IMR-90 (cell line): Measurements from ENCODE around the gene CD244. TPM values are rescaled to one million over a fixed set of nuclear protein-coding genes. Genes with fewer than 3 reads are reported as not detected.
A peak's percentile ranks its signal among the peaks of the same experiment; 100 is the strongest.

Source experiments
- ATAC-seq: fragments of 200-7000 bp; cut with Tn5 transposase; 2 replicates; pipeline ENCODE4 v1.9.1; 2020; ENCODE audit warnings: low read depth, mild to moderate bottlenecking, moderate library complexity
- BruUV-seq: library from RNA; stranded (reverse); fragments of 400-500 nt; replicated peaks from 2 replicates; lab custom pipeline; 2021; lab: Mats Ljungman, UMichigan
- CTCF ChIA-PET: fragments of 300-600 bp; formaldehyde crosslinking; extraction: SDS; loops from one replicate; lab custom pipeline; 2021; ENCODE audit warnings: antibody characterized with exemption; lab: Yijun Ruan, JAX
- POLR2A ChIA-PET: fragments of 300-600 bp; sonication (Branson Sonifier 250); formaldehyde crosslinking; loops from one replicate; lab custom pipeline; 2022; ENCODE audit warnings: antibody characterized with exemption; ENCODE audit not compliant: unreplicated experiment; lab: Charles Lee
- DNase-seq: peaks from one replicate; pipeline ENCODE4 v3.0.0; 2013
- H2AFZ ChIP-seq: replicated peaks from 2 replicates; pipeline ENCODE3; 2013; ENCODE audit warnings: low read length, mild to moderate bottlenecking; ENCODE audit not compliant: poor library complexity
- H2AK5ac ChIP-seq: 2 replicates; pipeline ENCODE4 v1.6.1; 2013; ENCODE audit warnings: low read depth, low read length, inconsistent platforms
- H2AK9ac ChIP-seq: replicated peaks from 2 replicates; pipeline ENCODE3; 2013; ENCODE audit warnings: mild to moderate bottlenecking, low read depth, low read length, moderate library complexity; ENCODE audit not compliant: poor library complexity
- H2BK120ac ChIP-seq: 2 replicates; pipeline ENCODE4 v1.6.1; 2013; ENCODE audit warnings: low read depth, low read length, inconsistent platforms
- H2BK15ac ChIP-seq: 3 replicates; pipeline ENCODE4 v1.6.1; 2013; ENCODE audit warnings: low read depth, low read length, inconsistent platforms
- H2BK20ac ChIP-seq: 2 replicates; pipeline ENCODE4 v1.6.1; 2013; ENCODE audit warnings: low read depth, mild to moderate bottlenecking, inconsistent platforms, low read length, moderate library complexity
- H2BK5ac ChIP-seq: 2 replicates; pipeline ENCODE4 v1.6.1; 2013; ENCODE audit warnings: mild to moderate bottlenecking, low read depth, low read length, inconsistent platforms; ENCODE audit not compliant: poor library complexity, severe bottlenecking
- H3K14ac ChIP-seq: replicated peaks from 2 replicates; pipeline ENCODE4 v1.6.1; 2013; ENCODE audit warnings: low read depth, low read length, inconsistent platforms
- H3K18ac ChIP-seq: 2 replicates; pipeline ENCODE4 v1.6.1; 2013; ENCODE audit warnings: low read depth, low read length, control low read depth
- H3K23ac ChIP-seq: 2 replicates; pipeline ENCODE4 v1.6.1; 2013; ENCODE audit warnings: low read depth, low read length, inconsistent platforms
- H3K27ac ChIP-seq: 2 replicates; pipeline ENCODE4 v1.5.1; 2013; ENCODE audit warnings: mild to moderate bottlenecking, control low read depth, low read length; ENCODE audit not compliant: insufficient read depth
- H3K27me3 ChIP-seq: 2 replicates; pipeline ENCODE4 v1.6.1; 2013; ENCODE audit warnings: low read length; ENCODE audit not compliant: control insufficient read depth, insufficient read depth
- H3K36me3 ChIP-seq: 2 replicates; pipeline ENCODE4 v1.6.1; 2013; ENCODE audit warnings: low read length, mixed read lengths; ENCODE audit not compliant: control insufficient read depth, insufficient read depth
- H3K4ac ChIP-seq: 2 replicates; pipeline ENCODE4 v1.6.1; 2013; ENCODE audit warnings: low read depth, low read length, inconsistent platforms
- H3K4me1 ChIP-seq: 2 replicates; pipeline ENCODE4 v1.6.1; 2013; ENCODE audit warnings: low read length, mixed read lengths; ENCODE audit not compliant: control insufficient read depth, insufficient read depth
- H3K4me2 ChIP-seq: 2 replicates; pipeline ENCODE4 v1.6.1; 2013; ENCODE audit warnings: low read depth, mild to moderate bottlenecking, control low read depth, low read length, moderate library complexity
- H3K4me3 ChIP-seq: 2 replicates; pipeline ENCODE4 v1.5.1; 2013; ENCODE audit warnings: low read depth, mild to moderate bottlenecking, control low read depth, low read length, moderate library complexity; ENCODE audit not compliant: insufficient read depth
- H3K56ac ChIP-seq: 2 replicates; pipeline ENCODE4 v1.6.1; 2013; ENCODE audit warnings: low read length, inconsistent platforms; ENCODE audit not compliant: insufficient read depth; ENCODE audit errors: extremely low read depth
- H3K79me1 ChIP-seq, 2 experiments: 2 replicates each; pipeline ENCODE4 v1.6.1; 2013; ENCODE audit warnings: low read length in 2 of 2, inconsistent platforms in 1 of 2, low read depth in 1 of 2
- H3K9ac ChIP-seq: 2 replicates; pipeline ENCODE4 v1.6.1; 2013; ENCODE audit warnings: low read depth, low read length, control low read depth
- H3K9me1 ChIP-seq: 2 replicates; pipeline ENCODE4 v1.6.1; 2013; ENCODE audit warnings: low read length, inconsistent platforms; ENCODE audit not compliant: insufficient read depth
- H3K9me3 ChIP-seq: 2 replicates; pipeline ENCODE4 v1.6.1; 2013; ENCODE audit warnings: low read length; ENCODE audit not compliant: control insufficient read depth, insufficient read depth
- H4K20me1 ChIP-seq: 2 replicates; pipeline ENCODE4 v1.6.1; 2013; ENCODE audit warnings: low read length, inconsistent platforms; ENCODE audit not compliant: insufficient read depth
- H4K5ac ChIP-seq: 2 replicates; pipeline ENCODE4 v1.6.1; 2013; ENCODE audit warnings: mild to moderate bottlenecking, low read depth, low read length, control low read depth
- H4K8ac ChIP-seq, 2 experiments: 2 replicates each; pipeline ENCODE4 v1.6.1; 2013; ENCODE audit warnings: low read depth in 2 of 2, low read length in 2 of 2, control low read depth in 1 of 2, inconsistent platforms in 1 of 2
- H4K91ac ChIP-seq: 2 replicates; pipeline ENCODE4 v1.6.1; 2013; ENCODE audit warnings: low read depth, low read length, inconsistent platforms; ENCODE audit not compliant: insufficient read depth
- MAFK ChIP-seq: IDR thresholded peaks from 2 replicates; pipeline ENCODE4 v1.6.1; 2012; ENCODE audit warnings: low read depth, low read length, improper control_type of control experiment
- RCOR1 ChIP-seq: IDR thresholded peaks from 2 replicates; pipeline ENCODE4 v1.6.1; 2012; ENCODE audit warnings: mild to moderate bottlenecking, low read length, improper control_type of control experiment; ENCODE audit not compliant: insufficient replicate concordance
- RFX5 ChIP-seq: IDR thresholded peaks from 2 replicates; pipeline ENCODE4 v1.8.0; 2012; ENCODE audit warnings: low read depth, mild to moderate bottlenecking, low read length, moderate library complexity
- WGBS, 2 experiments: methylation state at CpG; one replicate each; pipeline versions ENCODE4 v1.1.5 to v1.1.7; 2013; ENCODE audit warnings: missing lambda C conversion rate in 2 of 2; ENCODE audit not compliant: insufficient read length in 1 of 2; ENCODE audit errors: extremely low coverage in 2 of 2; 5-methylcytosine and 5-hydroxymethylcytosine counted together
- dilution Hi-C: fragments of 300-500 bp; cut with HindIII; formaldehyde crosslinking; loops from one replicate; pipeline ENCODE4 v1.14.3; 2018; ENCODE audit warnings: low sequenced_read_pairs; ENCODE audit not compliant: unreplicated experiment
- in situ Hi-C: fragments of 300-500 bp; cut with MboI; formaldehyde crosslinking; loops from 3 replicates; pipeline ENCODE4 v1.14.3; 2019; ENCODE audit warnings: low sequenced_read_pairs, inconsistent platforms, mixed read lengths
- intact Hi-C: fragments of 100-400 bp; cut with micrococcal nuclease; formaldehyde crosslinking; loops from 2 replicates; pipeline ENCODE4 v1.10.0; 2022
- polyA plus RNA-seq, 3 experiments: library from polyadenylated mRNA; depleted of rRNA; stranded (reverse); fragments of >200 nt; gene quantifications; 2 replicates each; pipeline ENCODE4 v1.2.3, GENCODE V29; 2012; ENCODE audit warnings: low replicate concordance in 1 of 3
- total RNA-seq: library from RNA; depleted of rRNA; stranded (reverse); fragments of >200 nt; gene quantifications from 2 replicates; pipeline ENCODE4 v1.2.3, GENCODE V29; 2012

The CD244 gene
- total and polyA plus RNA-seq, 2 of the 4 experiments (the other 2 are of a cell fraction): not detected

DNA sequence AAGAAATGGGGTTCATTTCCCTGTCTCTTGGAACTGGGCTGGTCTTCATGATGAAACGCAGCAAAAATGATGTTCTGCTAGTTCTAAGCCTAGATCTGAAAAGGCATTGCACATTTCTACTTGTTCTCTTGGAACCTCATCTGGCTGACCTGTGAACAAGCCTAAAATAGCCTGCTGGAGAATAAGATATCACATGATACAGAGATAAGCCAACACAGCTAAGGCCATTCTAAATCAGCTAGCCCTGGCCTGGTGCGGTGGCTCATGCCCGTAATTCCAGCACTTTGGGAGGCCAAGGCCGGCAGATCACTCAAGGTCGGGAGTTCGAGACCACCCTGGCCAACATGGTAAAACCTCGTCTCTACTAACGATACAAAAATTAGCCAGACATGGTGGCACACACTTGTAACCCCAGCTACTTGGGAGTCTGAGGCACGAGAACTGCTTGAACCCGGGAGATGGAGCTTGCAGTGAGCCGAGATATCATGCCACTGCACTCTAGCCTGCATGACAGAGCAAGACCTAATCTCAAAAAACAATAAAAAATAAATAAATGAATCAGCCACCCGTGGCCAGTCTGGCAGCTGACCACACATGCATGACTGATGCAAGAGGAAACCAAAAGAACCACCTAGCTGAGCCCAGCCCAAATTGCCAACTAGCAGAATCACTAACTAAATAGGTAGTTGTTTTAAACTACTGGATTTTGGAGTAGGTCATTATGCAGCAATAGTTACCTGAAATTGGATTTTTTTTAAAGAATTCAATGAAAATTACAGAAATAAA, 18.0 kb downstream of the CD244 start (continued):
- TF ChIP-seq RFX5: no peak

DNA sequence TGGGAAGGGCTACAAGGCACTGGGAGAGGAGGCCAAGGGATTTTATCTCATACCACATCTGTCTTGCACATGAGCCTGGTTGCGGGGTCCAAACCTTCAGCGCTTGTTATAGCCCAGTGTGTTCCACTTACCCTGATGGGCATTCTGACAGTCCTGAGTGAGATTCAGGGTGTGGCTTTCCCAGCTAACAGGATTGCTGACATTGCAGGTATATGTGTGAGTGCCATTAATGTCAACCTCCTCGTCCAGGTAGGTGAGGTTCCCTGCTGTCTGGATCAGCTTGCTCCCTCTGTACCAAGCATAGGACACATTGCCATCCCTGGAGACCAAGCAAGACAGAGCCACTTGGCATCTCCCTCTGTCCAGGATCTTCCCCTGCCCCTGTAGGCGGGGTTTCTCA, 21.6 kb downstream of the CD244 start:
- no peak overlapping the region for H3K23ac ChIP-seq
- POLR2A ChIA-PET: no interaction called here
- no peaks in the 10 kb centered on the region for H3K4me1 ChIP-seq
- no peaks in the 10 kb centered on the region for H3K79me1 ChIP-seq
- H3K27me3 ChIP-seq: peaks cover 4% of the 10 kb centered on the region
- no peak overlapping the region for H2BK15ac ChIP-seq
- H2AFZ ChIP-seq: no peak overlapping the region
- no peak overlapping the region for H4K5ac ChIP-seq
- intact Hi-C loops (no loop called here), dilution Hi-C loops (no loop called here), in situ Hi-C loops (no loop called here)
- no peaks in the 10 kb centered on the region for H4K20me1 ChIP-seq
- no peak overlapping the region for H3K56ac ChIP-seq
- no peak overlapping the region for H2AK9ac ChIP-seq
- ATAC-seq (no peak), DNase-seq (no peak)
- no peak overlapping the region for H3K4me2 ChIP-seq
- H3K14ac ChIP-seq: no peak overlapping the region
- H4K8ac ChIP-seq: no peak overlapping the region
- TF ChIP-seq MAFK (peak; percentile 36; the same call in 1 of the 2 replicates), RCOR1 (no peak)
- H3K4ac ChIP-seq: no peak overlapping the region
- no peak overlapping the region for H2BK20ac ChIP-seq
- no peak overlapping the region for H2BK120ac ChIP-seq
- no peak overlapping the region for H3K18ac ChIP-seq
- no peaks in the 10 kb centered on the region for H3K9me3 ChIP-seq
- H4K91ac ChIP-seq: no peak overlapping the region
- no CpG with 5 or more reads among the region's 4 CpGs for WGBS, 2 experiments
- no peak overlapping the region for H3K9ac ChIP-seq
- no peaks in the 10 kb centered on the region for H3K36me3 ChIP-seq
- H3K9me1 ChIP-seq: no peaks in the 10 kb centered on the region
- no peak overlapping the region for H2AK5ac ChIP-seq
- no TSS peak for BruUV-seq
- H3K27ac ChIP-seq: no peak overlapping the region
- no peak overlapping the region for H2BK5ac ChIP-seq
- CTCF ChIA-PET: no interaction called here
- H3K4me3 ChIP-seq: no peak overlapping the region
